OCI-LY7 (cell line): Measurements from ENCODE around the gene MRAP. TPM values are rescaled to one million over a fixed set of nuclear protein-coding genes. Genes with fewer than 3 reads are reported as not detected.
"Not testable (repeated sequence)": the region's sequence is repeated elsewhere in the genome, so short reads cannot be mapped to it uniquely, and the experiment has no call there.

Experiments used
- BruUV-seq: library from RNA; stranded (reverse); fragments of 400-500 nt; replicated peaks from 2 replicates; lab custom pipeline; 2021; lab: Mats Ljungman, UMichigan
- CTCF ChIA-PET: fragments of 300-600 bp; sonication (Branson Sonifier 250); formaldehyde crosslinking; loops from one replicate; lab custom pipeline; 2022; ENCODE audit warnings: antibody characterized with exemption; ENCODE audit not compliant: unreplicated experiment; lab: Charles Lee
- POLR2A ChIA-PET: fragments of 300-600 bp; sonication (Branson Sonifier 250); formaldehyde crosslinking; loops from one replicate; lab custom pipeline; 2022; ENCODE audit warnings: antibody characterized with exemption; lab: Charles Lee
- DNase-seq: peaks from one replicate; pipeline ENCODE4 v3.0.0-alpha.2; 2015; ENCODE audit warnings: low spot score
- H2AFZ ChIP-seq: fragments of 200-600 bp; sonication (generic), shearing (Covaris generic); 2 replicates; pipeline ENCODE4 v1.6.1; 2014; ENCODE audit warnings: mild to moderate bottlenecking, antibody characterized with exemption, low read length, moderate library complexity
- H3K27ac ChIP-seq: fragments of 200-600 bp; sonication (generic); 2 replicates; pipeline ENCODE4 v1.5.1; 2014; ENCODE audit warnings: mixed run types, low read depth, mild to moderate bottlenecking, moderate library complexity, low read length, inconsistent platforms; ENCODE audit not compliant: poor library complexity, severe bottlenecking
- H3K36me3 ChIP-seq: fragments of 200-600 bp; sonication (generic); 2 replicates; pipeline ENCODE4 v1.6.1; 2014; ENCODE audit warnings: mild to moderate bottlenecking, antibody characterized with exemption, low read length, moderate library complexity, mixed read lengths; ENCODE audit not compliant: insufficient read depth
- H3K4me1 ChIP-seq: fragments of 200-600 bp; sonication (generic); 2 replicates; pipeline ENCODE4 v1.5.1; 2014; ENCODE audit warnings: mild to moderate bottlenecking, low read length; ENCODE audit not compliant: insufficient read depth, poor library complexity, severe bottlenecking
- H3K4me2 ChIP-seq: fragments of 200-600 bp; sonication (generic); 2 replicates; pipeline ENCODE4 v1.6.1; 2014; ENCODE audit warnings: mild to moderate bottlenecking, low read length
- H3K4me3 ChIP-seq: fragments of 200-600 bp; sonication (generic); 2 replicates; pipeline ENCODE4 v1.5.1; 2014; ENCODE audit warnings: mild to moderate bottlenecking, low read depth, low read length; ENCODE audit not compliant: poor library complexity, severe bottlenecking
- H3K79me2 ChIP-seq: fragments of 200-600 bp; sonication (generic); 2 replicates; pipeline ENCODE4 v1.6.1; 2016; ENCODE audit warnings: low read depth, mild to moderate bottlenecking, low read length, moderate library complexity, mixed read lengths; ENCODE audit not compliant: insufficient read depth
- H3K9me2 ChIP-seq: fragments of 200-600 bp; sonication (generic); 2 replicates; pipeline ENCODE4 v1.6.1; 2016; ENCODE audit warnings: mild to moderate bottlenecking, low read length, mixed read lengths; ENCODE audit not compliant: insufficient read depth
- H3K9me3 ChIP-seq: fragments of 200-600 bp; sonication (generic); 2 replicates; pipeline ENCODE4 v1.6.1; 2014; ENCODE audit warnings: mild to moderate bottlenecking, mixed run types, low read length, mixed read lengths
- H4K20me1 ChIP-seq: fragments of 200-600 bp; sonication (generic); 2 replicates; pipeline ENCODE4 v1.6.1; 2014; ENCODE audit warnings: mild to moderate bottlenecking, antibody characterized with exemption, low read length, moderate library complexity, mixed read lengths; ENCODE audit not compliant: insufficient read depth
- CTCF ChIP-seq: fragments of 200-600 bp; sonication (generic); conservative IDR thresholded peaks from 2 replicates; pipeline ENCODE4 v1.5.1; 2014; ENCODE audit warnings: mild to moderate bottlenecking, antibody characterized with exemption, low read length, moderate library complexity, mixed read lengths
- EZH2phosphoT487 ChIP-seq: fragments of 200-600 bp; sonication (generic); IDR thresholded peaks from 2 replicates; pipeline ENCODE4 v1.6.1; 2018; ENCODE audit warnings: low read depth, borderline replicate concordance, mild to moderate bottlenecking, mixed run types, antibody characterized with exemption, low read length, moderate library complexity, mixed read lengths
- intact Hi-C: fragments of 100-400 bp; cut with micrococcal nuclease; formaldehyde crosslinking; loops from one replicate; pipeline ENCODE4 v1.10.0; 2022; ENCODE audit not compliant: unreplicated experiment
- total RNA-seq, 2 experiments: library from RNA; depleted of rRNA in 1 of 2; stranded (reverse); fragments of >200 nt in 1 of 2; shearing (Covaris generic) in 1 of 2; gene quantifications; 2 replicates each; pipeline ENCODE4 v1.2.3, GENCODE V29; 2014 to 2022

MRAP gene
- total RNA-seq, 2 experiments from 2014 or later: not detected

- Histone ChIP-seq H3K79me2 (no peaks in the 10 kb centered on the region), H3K9me2 (no peaks in the 10 kb centered on the region), H3K9me3 (no peaks in the 10 kb centered on the region), H3K4me1 (no peaks in the 10 kb centered on the region), H3K27ac (no peak overlapping the region), H4K20me1 (no peaks in the 10 kb centered on the region), H3K4me2 (no peak overlapping the region), H3K36me3 (peaks cover 42% of the 10 kb centered on the region), H2AFZ (no peak overlapping the region), H3K4me3 (no peak overlapping the region)
- CTCF ChIA-PET: no interaction called here
- TF ChIP-seq EZH2phosphoT487 (no peak), CTCF (no peak)
- POLR2A ChIA-PET: interaction anchor here (0.6 to 1.0 kb wide), 2 partner anchors 25 to 405 kb away, joined by 4 read pairs; no protein-coding TSS in a partner anchor
- intact Hi-C loops: no loop called here
- BruUV-seq: no TSS peak
- DNase-seq: no peak
These were observed 9.1 kb downstream of the MRAP start for GRCh38 chr21:32307706-32308105.

GRCh38 chr21:32308696-32309095 is 10.0 kb downstream of the MRAP start:
- Histone ChIP-seq H4K20me1 (no peaks in the 10 kb centered on the region), H3K9me3 (no peaks in the 10 kb centered on the region), H3K4me1 (no peaks in the 10 kb centered on the region), H3K9me2 (no peaks in the 10 kb centered on the region), H2AFZ (no peak overlapping the region), H3K79me2 (no peaks in the 10 kb centered on the region), H3K4me2 (no peak overlapping the region), H3K27ac (no peak overlapping the region), H3K4me3 (no peak overlapping the region), H3K36me3 (peaks cover 52% of the 10 kb centered on the region)
- no TSS peak for BruUV-seq
- intact Hi-C loops: no loop called here
- ChIA-PET POLR2A (interaction anchor here (0.9 to 1.2 kb wide), 2 partner anchors 9 to 22 kb away, joined by 4 to 6 read pairs; no protein-coding TSS in a partner anchor), CTCF (no interaction called here)
- no peak for DNase-seq
- TF ChIP-seq CTCF (no peak), EZH2phosphoT487 (no peak)

GRCh38 chr21:32309906-32310460 is 11.3 kb downstream of the MRAP start:
- Histone ChIP-seq H3K79me2 (no peaks in the 10 kb centered on the region), H2AFZ (no peak overlapping the region), H3K9me3 (no peaks in the 10 kb centered on the region), H3K4me2 (no peak overlapping the region), H4K20me1 (no peaks in the 10 kb centered on the region), H3K36me3 (peaks cover 62% of the 10 kb centered on the region), H3K4me3 (no peak overlapping the region), H3K9me2 (no peaks in the 10 kb centered on the region), H3K4me1 (no peaks in the 10 kb centered on the region), H3K27ac (no peak overlapping the region)
- TF ChIP-seq CTCF: no peak
- TF ChIP-seq EZH2phosphoT487: no peak
- no peak for DNase-seq
- CTCF ChIA-PET: interaction anchor here (0.6 kb wide), 1 partner anchor 1913 kb away, joined by 4 read pairs; no protein-coding TSS in a partner anchor
- no TSS peak for BruUV-seq
- POLR2A ChIA-PET: interaction anchor here (0.6 to 1.2 kb wide), 3 partner anchors 11 to 487 kb away, joined by 3 to 6 read pairs (median 6); no protein-coding TSS in a partner anchor
- intact Hi-C loops: no loop called here

GRCh38 chr21:32310976-32311375 is 12.3 kb downstream of the MRAP start:
- H3K4me1 ChIP-seq, H3K9me3 ChIP-seq, H3K4me2 ChIP-seq, H3K79me2 ChIP-seq, DNase-seq, CTCF ChIA-PET, H3K27ac ChIP-seq, H3K9me2 ChIP-seq, H3K4me3 ChIP-seq, intact Hi-C loops, H4K20me1 ChIP-seq, H2AFZ ChIP-seq, BruUV-seq: not testable (repeated sequence)
- peaks cover 71% of the 10 kb centered on the region for H3K36me3 ChIP-seq
- POLR2A ChIA-PET: interaction anchor here (0.7 kb wide), 1 partner anchor 87 kb away, joined by 3 read pairs; no protein-coding TSS in a partner anchor
